ENCODE measurements around the gene ARHGEF17.

ARHGEF17 gene

GRCh38 chr11:73398132-73398526 lies 90.1 kb downstream of the ARHGEF17 start:
- no peak for DNase-seq

GRCh38 chr11:73398721-73399120 lies 90.6 kb downstream of the ARHGEF17 start:
- no peak for DNase-seq

- no peak for DNase-seq
Observed at GRCh38 chr11:73399159-73399590, 91.1 kb downstream of the ARHGEF17 start.

- no peak for DNase-seq
Observed at GRCh38 chr11:73399636-73400035, 91.6 kb downstream of the ARHGEF17 start.

GRCh38 chr11:73400293-73400692 lies 92.2 kb downstream of the ARHGEF17 start:
- no peak for DNase-seq

- no peak for DNase-seq
Observed at GRCh38 chr11:73401217-73401923, 93.3 kb downstream of the ARHGEF17 start.

- DNase-seq: no peak
Observed at GRCh38 chr11:73401924-73402833, 94.1 kb downstream of the ARHGEF17 start.

- no peak for DNase-seq
Observed at GRCh38 chr11:73402834-73403185, 94.7 kb downstream of the ARHGEF17 start.

GRCh38 chr11:73403541-73403940 lies 95.5 kb downstream of the ARHGEF17 start:
- no peak for DNase-seq

- no peak for DNase-seq
Observed at GRCh38 chr11:73404048-73404447, 96.0 kb downstream of the ARHGEF17 start.

GRCh38 chr11:73404506-73405145 lies 96.5 kb downstream of the ARHGEF17 start:
- no peak for DNase-seq

- DNase-seq: no peak
Observed at GRCh38 chr11:73405146-73405510, 97.1 kb downstream of the ARHGEF17 start.

GRCh38 chr11:73406131-73406530 lies 98.1 kb downstream of the ARHGEF17 start:
- no peak for DNase-seq

GRCh38 chr11:73406619-73407018 lies 98.5 kb downstream of the ARHGEF17 start:
- no peak for DNase-seq

GRCh38 chr11:73409431-73409830 lies 101.4 kb downstream of the ARHGEF17 start:
- no peak for DNase-seq

GRCh38 chr11:73410627-73411026 lies 102.6 kb downstream of the ARHGEF17 start:
- no peak for DNase-seq

- DNase-seq: no peak
Observed at GRCh38 chr11:73411031-73411430, 103.0 kb downstream of the ARHGEF17 start.

GRCh38 chr11:73412308-73412707 lies 104.2 kb downstream of the ARHGEF17 start:
- DNase-seq: no peak

GRCh38 chr11:73413256-73413655 lies 105.2 kb downstream of the ARHGEF17 start:
- DNase-seq: no peak

- DNase-seq: no peak
Observed at GRCh38 chr11:73414977-73415651, 107.0 kb downstream of the ARHGEF17 start.

- peak; percentile 44 for DNase-seq
Observed at GRCh38 chr11:73415854-73416615, 108.0 kb downstream of the ARHGEF17 start.

GRCh38 chr11:73416786-73417185 lies 108.7 kb downstream of the ARHGEF17 start:
- DNase-seq: no peak
